Fibroblast of peridontal ligament (primary cell): ENCODE results near the gene CMIP.

ENCODE experiments used
- DNase-seq: peaks from one replicate; pipeline ENCODE4 v3.0.0-alpha.2; 2010; ENCODE audit errors: extremely low read depth

CMIP gene

GRCh38 chr16:81657224-81657623, 212.6 kb downstream of the CMIP start:
- no peak for DNase-seq

GRCh38 chr16:81657781-81658180, 213.2 kb downstream of the CMIP start:
- DNase-seq = peak; percentile 28

- DNase-seq = no peak
Measured at GRCh38 chr16:81658373-81658772, 213.8 kb downstream of the CMIP start.

- DNase-seq = no peak
Measured at GRCh38 chr16:81659249-81659648, 214.6 kb downstream of the CMIP start.

GRCh38 chr16:81661082-81661481, 216.5 kb downstream of the CMIP start:
- DNase-seq = no peak

GRCh38 chr16:81664153-81664552, 219.5 kb downstream of the CMIP start:
- no peak for DNase-seq

GRCh38 chr16:81665588-81665987, 221.0 kb downstream of the CMIP start:
- DNase-seq = no peak

- DNase-seq = no peak
Measured at GRCh38 chr16:81666113-81666512, 221.5 kb downstream of the CMIP start.

- no peak for DNase-seq
Measured at GRCh38 chr16:81668243-81669097, 223.9 kb downstream of the CMIP start.

- DNase-seq = no peak
Measured at GRCh38 chr16:81669473-81670350, 225.1 kb downstream of the CMIP start.

GRCh38 chr16:81671738-81672597, 227.4 kb downstream of the CMIP start:
- DNase-seq = no peak

- DNase-seq = no peak
Measured at GRCh38 chr16:81673432-81673831, 228.8 kb downstream of the CMIP start.

GRCh38 chr16:81675662-81676061, 231.1 kb downstream of the CMIP start:
- DNase-seq = no peak

- no peak for DNase-seq
Measured at GRCh38 chr16:81676066-81676882, 231.7 kb downstream of the CMIP start.

- DNase-seq = no peak
Measured at GRCh38 chr16:81676883-81677737, 232.5 kb downstream of the CMIP start.

GRCh38 chr16:81678326-81679095, 233.9 kb downstream of the CMIP start:
- no peak for DNase-seq

- no peak for DNase-seq
Measured at GRCh38 chr16:81679721-81680430, 235.3 kb downstream of the CMIP start.

- DNase-seq = no peak
Measured at GRCh38 chr16:81680444-81681275, 236.1 kb downstream of the CMIP start.
